ENCODE data around the gene CABP1.

- TF ChIP-seq CTCF (IDR thresholded peaks at IDR 0.05) (no peak), SIN3A (IDR thresholded peaks at IDR 0.05; ENCODE audit: borderline replicate concordance, insufficient read depth, low read depth, low read length) (peak; percentile 83; the same call in 1 of the 2 replicates), POLR2AphosphoS5 (IDR thresholded peaks at IDR 0.05; ENCODE audit: low read depth, low read length) (peak; percentile 46; the same call in 1 of the 2 replicates), REST (IDR thresholded peaks at IDR 0.05; ENCODE audit: insufficient read depth in 1 of 2, low read depth in 2 of 2, low read length in 1 of 2) (no peak)
Measured at GRCh38 chr12:120710031-120710804, 69.8 kb downstream of the CABP1 start, which contains the start of gene UNC119B.

Measured in Panc1 (cell line).